Mesothelial cell of epicardium (in vitro differentiated cells): Measurements from ENCODE around the gene CTLA4. TPM values are rescaled to one million over a fixed set of nuclear protein-coding genes. Genes with fewer than 3 reads are reported as not detected.

Experiments used
- DNase-seq, 2 experiments: peaks; one replicate each; pipeline ENCODE4 v3.0.0; 2021; ENCODE audit warnings: low spot score in 2 of 2; ENCODE audit not compliant: unreplicated experiment in 2 of 2
- H3K27ac Mint-ChIP-seq: 2 replicates; pipeline ENCODE4 v1.8.0; 2021; ENCODE audit warnings: mixed read lengths
- H3K27me3 Mint-ChIP-seq: 2 replicates; pipeline ENCODE4 v1.8.0; 2021; ENCODE audit warnings: low read depth, mixed read lengths
- H3K36me3 Mint-ChIP-seq: 2 replicates; pipeline ENCODE4 v1.8.0; 2021; ENCODE audit warnings: mixed read lengths
- H3K4me1 Mint-ChIP-seq: 2 replicates; pipeline ENCODE4 v1.8.0; 2021; ENCODE audit warnings: mixed read lengths
- H3K4me3 Mint-ChIP-seq: 2 replicates; pipeline ENCODE4 v1.8.0; 2021; ENCODE audit warnings: mild to moderate bottlenecking, moderate library complexity, mixed read lengths
- H3K9me3 Mint-ChIP-seq: 2 replicates; pipeline ENCODE4 v1.8.0; 2021; ENCODE audit warnings: mixed read lengths
- CTCF ChIP-seq: fragments of 200-600 bp; sonication (generic); IDR thresholded peaks from one replicate; pipeline ENCODE4 v1.5.0; 2021; ENCODE audit warnings: antibody characterized with exemption; ENCODE audit not compliant: unreplicated experiment
- total RNA-seq: library from RNA; stranded (reverse); gene quantifications from 3 replicates; pipeline ENCODE4 v1.2.1, GENCODE V29; 2021

Gene CTLA4
- total RNA-seq, 1 donor from 2014 or later = not detected

GRCh38 chr2:203823173-203823572 lies 44.4 kb upstream of the CTLA4 start:
- no peak for DNase-seq
- H3K27me3 Mint-ChIP-seq = peaks cover 22% of the 10 kb centered on the region
- no peaks in the 10 kb centered on the region for H3K4me1 Mint-ChIP-seq
- H3K4me3 Mint-ChIP-seq = no peak overlapping the region
- no peaks in the 10 kb centered on the region for H3K36me3 Mint-ChIP-seq
- TF ChIP-seq CTCF = no peak
- peaks cover 4% of the 10 kb centered on the region for H3K9me3 Mint-ChIP-seq
- H3K27ac Mint-ChIP-seq = no peak overlapping the region

GRCh38 chr2:203824057-203824456 lies 43.5 kb upstream of the CTLA4 start:
- Mint-ChIP-seq H3K27me3 (peaks cover 22% of the 10 kb centered on the region), H3K4me3 (no peak overlapping the region)

GRCh38 chr2:203824603-203825002 lies 43.0 kb upstream of the CTLA4 start:
- H3K4me3 Mint-ChIP-seq = no peak overlapping the region
- H3K36me3 Mint-ChIP-seq = no peaks in the 10 kb centered on the region
- H3K27me3 Mint-ChIP-seq = peaks cover 22% of the 10 kb centered on the region

More at GRCh38 chr2:203824057-203824456, 43.5 kb upstream of the CTLA4 start:
- no peaks in the 10 kb centered on the region for H3K4me1 Mint-ChIP-seq
- DNase-seq = no peak
- no peak for TF ChIP-seq CTCF
- H3K27ac Mint-ChIP-seq = no peak overlapping the region
- H3K36me3 Mint-ChIP-seq = no peaks in the 10 kb centered on the region
- H3K9me3 Mint-ChIP-seq = peaks cover 4% of the 10 kb centered on the region

GRCh38 chr2:203826704-203827103 lies 40.9 kb upstream of the CTLA4 start:
- H3K27me3 Mint-ChIP-seq = peaks cover 21% of the 10 kb centered on the region
- no peak overlapping the region for H3K27ac Mint-ChIP-seq
- H3K36me3 Mint-ChIP-seq = no peaks in the 10 kb centered on the region
- DNase-seq = no peak
- H3K9me3 Mint-ChIP-seq = peaks cover 4% of the 10 kb centered on the region
- TF ChIP-seq CTCF = no peak
- H3K4me1 Mint-ChIP-seq = no peaks in the 10 kb centered on the region
- no peak overlapping the region for H3K4me3 Mint-ChIP-seq

More at GRCh38 chr2:203824603-203825002, 43.0 kb upstream of the CTLA4 start:
- TF ChIP-seq CTCF = no peak
- peaks cover 4% of the 10 kb centered on the region for H3K9me3 Mint-ChIP-seq
- H3K4me1 Mint-ChIP-seq = no peaks in the 10 kb centered on the region
- H3K27ac Mint-ChIP-seq = no peak overlapping the region
- no peak for DNase-seq

- no peak for TF ChIP-seq CTCF
- no peak overlapping the region for H3K27ac Mint-ChIP-seq
- no peak for DNase-seq
These were observed 37.1 kb upstream of the CTLA4 start for GRCh38 chr2:203830304-203831055.

More at GRCh38 chr2:203830304-203831055, 37.1 kb upstream of the CTLA4 start:
- peaks cover 4% of the 10 kb centered on the region for H3K9me3 Mint-ChIP-seq
- H3K36me3 Mint-ChIP-seq = no peaks in the 10 kb centered on the region
- no peak overlapping the region for H3K4me3 Mint-ChIP-seq
- no peaks in the 10 kb centered on the region for H3K4me1 Mint-ChIP-seq
- H3K27me3 Mint-ChIP-seq = peaks cover 5% of the 10 kb centered on the region
